ENCODE results near the gene DISC1. TPM values are rescaled to one million over a fixed set of nuclear protein-coding genes. Genes with fewer than 3 reads are reported as not detected.
"Not testable (repeated sequence)": the region's sequence is repeated elsewhere in the genome, so short reads cannot be mapped to it uniquely, and the experiment has no call there.

The DISC1 gene
- total RNA-seq, 2 experiments from 2014 or later, result 17.5 to 18.0 TPM

- CTCF ChIA-PET, result no interaction called here
- no peaks in the 10 kb centered on the region for H3K36me3 Mint-ChIP-seq (ENCODE audit: low read depth)
- H3K27ac Mint-ChIP-seq, result no peak overlapping the region
- no peak overlapping the region for H3K4me3 Mint-ChIP-seq
- no peaks in the 10 kb centered on the region for H3K9me3 Mint-ChIP-seq
- DNase-seq, result no peak
- no peaks in the 10 kb centered on the region for H3K4me1 Mint-ChIP-seq
- no peaks in the 10 kb centered on the region for H3K27me3 Mint-ChIP-seq
- POLR2A ChIA-PET, result no interaction called here
Measured at GRCh38 chr1:231938711-231939110, 312.1 kb downstream of the DISC1 start.

- no peak overlapping the region for H3K27ac Mint-ChIP-seq
- H3K4me1 Mint-ChIP-seq, result no peaks in the 10 kb centered on the region
- no peak for DNase-seq
- ChIA-PET POLR2A (no interaction called here), CTCF (no interaction called here)
- H3K36me3 Mint-ChIP-seq (ENCODE audit: low read depth), result no peaks in the 10 kb centered on the region
- H3K27me3 Mint-ChIP-seq, result no peaks in the 10 kb centered on the region
- H3K4me3 Mint-ChIP-seq, result no peak overlapping the region
- no peaks in the 10 kb centered on the region for H3K9me3 Mint-ChIP-seq
Measured at GRCh38 chr1:231939118-231939517, 312.5 kb downstream of the DISC1 start.

- CTCF ChIA-PET, result no interaction called here
- no peaks in the 10 kb centered on the region for H3K27me3 Mint-ChIP-seq
- peaks cover 3% of the 10 kb centered on the region for H3K9me3 Mint-ChIP-seq
- H3K4me1 Mint-ChIP-seq, result no peaks in the 10 kb centered on the region
- H3K27ac Mint-ChIP-seq, result no peak overlapping the region
- POLR2A ChIA-PET, result no interaction called here
- DNase-seq, result no peak
- no peak overlapping the region for H3K4me3 Mint-ChIP-seq
- peaks cover 4% of the 10 kb centered on the region for H3K36me3 Mint-ChIP-seq (ENCODE audit: low read depth)
Measured at GRCh38 chr1:231940116-231940515, 313.5 kb downstream of the DISC1 start.

- POLR2A ChIA-PET, result interaction anchor here (0.6 kb wide), 1 partner anchor 10 kb away, joined by 3 read pairs; no protein-coding TSS in a partner anchor
- DNase-seq, result no peak
- CTCF ChIA-PET, result interaction anchor here (1.3 kb wide), 1 partner anchor 9 kb away, joined by 4 read pairs; no protein-coding TSS in a partner anchor
- peaks cover 7% of the 10 kb centered on the region for H3K36me3 Mint-ChIP-seq (ENCODE audit: low read depth)
- H3K4me1 Mint-ChIP-seq, result no peaks in the 10 kb centered on the region
- no peak overlapping the region for H3K27ac Mint-ChIP-seq
- H3K4me3 Mint-ChIP-seq, result no peak overlapping the region
- H3K9me3 Mint-ChIP-seq, result peaks cover 5% of the 10 kb centered on the region
- H3K27me3 Mint-ChIP-seq, result no peaks in the 10 kb centered on the region
Measured at GRCh38 chr1:231940701-231941100, 314.1 kb downstream of the DISC1 start.

- Mint-ChIP-seq H3K27me3 (no peaks in the 10 kb centered on the region), H3K9me3 (peaks cover 8% of the 10 kb centered on the region), H3K36me3 (ENCODE audit: low read depth) (peaks cover 7% of the 10 kb centered on the region), H3K4me3 (no peak overlapping the region), H3K27ac (no peak overlapping the region), H3K4me1 (no peaks in the 10 kb centered on the region)
- no peak for DNase-seq
- ChIA-PET CTCF (interaction anchor here (0.6 to 1.9 kb wide), 2 partner anchors 11 to 108 kb away, joined by 4 to 6 read pairs; no protein-coding TSS in a partner anchor), POLR2A (interaction anchor here (1.7 kb wide), 1 partner anchor 24 kb away, joined by 3 read pairs; no protein-coding TSS in a partner anchor)
Measured at GRCh38 chr1:231943084-231943483, 316.5 kb downstream of the DISC1 start.

- DNase-seq; H3K27ac Mint-ChIP-seq; H3K36me3 Mint-ChIP-seq (ENCODE audit: low read depth); H3K27me3 Mint-ChIP-seq; CTCF ChIA-PET; POLR2A ChIA-PET; H3K4me1 Mint-ChIP-seq; H3K9me3 Mint-ChIP-seq; H3K4me3 Mint-ChIP-seq: not testable (repeated sequence)
Measured at GRCh38 chr1:231948102-231948501, 321.5 kb downstream of the DISC1 start.

- no peaks in the 10 kb centered on the region for H3K27me3 Mint-ChIP-seq
- no peak for DNase-seq
- no peak overlapping the region for H3K27ac Mint-ChIP-seq
- ChIA-PET CTCF (no interaction called here), POLR2A (no interaction called here)
- H3K4me1 Mint-ChIP-seq, result no peaks in the 10 kb centered on the region
- no peak overlapping the region for H3K4me3 Mint-ChIP-seq
- peaks cover 7% of the 10 kb centered on the region for H3K36me3 Mint-ChIP-seq (ENCODE audit: low read depth)
- H3K9me3 Mint-ChIP-seq, result peaks cover 8% of the 10 kb centered on the region
Measured at GRCh38 chr1:231949277-231950091, 322.9 kb downstream of the DISC1 start.

GRCh38 chr1:231950331-231951128 lies 323.9 kb downstream of the DISC1 start:
- Mint-ChIP-seq H3K9me3 (peaks cover 6% of the 10 kb centered on the region), H3K4me3 (no peak overlapping the region), H3K4me1 (no peaks in the 10 kb centered on the region), H3K27ac (no peak overlapping the region), H3K36me3 (ENCODE audit: low read depth) (no peaks in the 10 kb centered on the region), H3K27me3 (no peaks in the 10 kb centered on the region)
- ChIA-PET POLR2A (interaction anchor here (0.6 to 1.0 kb wide), 2 partner anchors 9 to 19 kb away, joined by 3 read pairs; no protein-coding TSS in a partner anchor), CTCF (interaction anchor here (0.7 kb wide), 1 partner anchor 1289 kb away, joined by 3 read pairs; no protein-coding TSS in a partner anchor)
- DNase-seq, result no peak

- Mint-ChIP-seq H3K27me3 (no peaks in the 10 kb centered on the region), H3K4me1 (no peaks in the 10 kb centered on the region), H3K27ac (no peak overlapping the region), H3K4me3 (no peak overlapping the region), H3K9me3 (peaks cover 8% of the 10 kb centered on the region), H3K36me3 (ENCODE audit: low read depth) (no peaks in the 10 kb centered on the region)
- CTCF ChIA-PET, result interaction anchor here (0.7 to 0.9 kb wide), 3 partner anchors 29 to 1288 kb away, joined by 3 read pairs; no protein-coding TSS in a partner anchor
- DNase-seq, result no peak
- POLR2A ChIA-PET, result interaction anchor here (0.6 to 1.0 kb wide), 2 partner anchors 10 to 18 kb away, joined by 3 read pairs; no protein-coding TSS in a partner anchor
Measured at GRCh38 chr1:231951374-231951773, 324.8 kb downstream of the DISC1 start.

GRCh38 chr1:231952154-231952553 lies 325.6 kb downstream of the DISC1 start:
- ChIA-PET POLR2A (no interaction called here), CTCF (interaction anchor here (0.7 to 0.9 kb wide), 2 partner anchors 28 to 144 kb away, joined by 3 read pairs; no protein-coding TSS in a partner anchor)
- Mint-ChIP-seq H3K9me3 (peaks cover 8% of the 10 kb centered on the region), H3K4me3 (no peak overlapping the region), H3K36me3 (ENCODE audit: low read depth) (no peaks in the 10 kb centered on the region), H3K4me1 (no peaks in the 10 kb centered on the region), H3K27me3 (no peaks in the 10 kb centered on the region), H3K27ac (no peak overlapping the region)
- no peak for DNase-seq

GRCh38 chr1:231953660-231954059 lies 327.1 kb downstream of the DISC1 start:
- Mint-ChIP-seq H3K27me3 (no peaks in the 10 kb centered on the region), H3K27ac (no peak overlapping the region), H3K36me3 (ENCODE audit: low read depth) (no peaks in the 10 kb centered on the region), H3K4me1 (no peaks in the 10 kb centered on the region), H3K4me3 (no peak overlapping the region), H3K9me3 (peaks cover 5% of the 10 kb centered on the region)
- DNase-seq, result no peak
- ChIA-PET CTCF (no interaction called here), POLR2A (no interaction called here)

- Mint-ChIP-seq H3K36me3 (ENCODE audit: low read depth) (no peaks in the 10 kb centered on the region), H3K4me3 (no peak overlapping the region), H3K9me3 (peaks cover 5% of the 10 kb centered on the region), H3K4me1 (no peaks in the 10 kb centered on the region), H3K27me3 (no peaks in the 10 kb centered on the region), H3K27ac (no peak overlapping the region)
- CTCF ChIA-PET, result no interaction called here
- POLR2A ChIA-PET, result no interaction called here
- DNase-seq, result no peak
Measured at GRCh38 chr1:231954751-231955150, 328.2 kb downstream of the DISC1 start.

GRCh38 chr1:231957359-231957758 lies 330.8 kb downstream of the DISC1 start:
- POLR2A ChIA-PET, result no interaction called here
- no peaks in the 10 kb centered on the region for H3K36me3 Mint-ChIP-seq (ENCODE audit: low read depth)
- CTCF ChIA-PET, result no interaction called here
- H3K27me3 Mint-ChIP-seq, result no peaks in the 10 kb centered on the region
- no peak for DNase-seq
- no peak overlapping the region for H3K27ac Mint-ChIP-seq
- H3K4me3 Mint-ChIP-seq, result no peak overlapping the region
- H3K4me1 Mint-ChIP-seq, result no peaks in the 10 kb centered on the region
- peaks cover 5% of the 10 kb centered on the region for H3K9me3 Mint-ChIP-seq

Data from activated CD4-positive, alpha-beta memory T cell treated with anti-CD3 and anti-CD28 coated beads, Interleukin-2, amount 10 ng/mL, durations not matched to agents 7 days and 5 days (primary cell).